ENCODE results near the gene TBC1D19. TPM values are rescaled to one million over a fixed set of nuclear protein-coding genes. Genes with fewer than 3 reads are reported as not detected.
"Not testable (repeated sequence)": the region's sequence is repeated elsewhere in the genome, so short reads cannot be mapped to it uniquely, and the experiment has no call there.

The TBC1D19 gene
- total RNA-seq, 1 donor from 2014 or later, result 17.2 TPM

GRCh38 chr4:26663888-26664287, 80.0 kb downstream of the TBC1D19 start:
- TF ChIP-seq CTCF (IDR thresholded peaks at IDR 0.05; ENCODE audit: insufficient read depth, low read length, poor library complexity, severe bottlenecking), result no peak
- Histone ChIP-seq H3K4me3 (ENCODE audit: low read depth, low read length) (no peak overlapping the region), H3K36me3 (ENCODE audit: control insufficient read depth, insufficient read depth, low read length) (peaks cover 1% of the 10 kb centered on the region), H3K27me3 (ENCODE audit: control insufficient read depth, insufficient read depth, low read length) (no peaks in the 10 kb centered on the region)
- no peak for DNase-seq (ENCODE audit: low read depth)

GRCh38 chr4:26670903-26671537, 87.1 kb downstream of the TBC1D19 start:
- Histone ChIP-seq H3K4me3 (ENCODE audit: low read depth, low read length) (no peak overlapping the region), H3K36me3 (ENCODE audit: control insufficient read depth, insufficient read depth, low read length) (no peaks in the 10 kb centered on the region), H3K27me3 (ENCODE audit: control insufficient read depth, insufficient read depth, low read length) (no peaks in the 10 kb centered on the region)
- TF ChIP-seq CTCF (IDR thresholded peaks at IDR 0.05; ENCODE audit: insufficient read depth, low read length, poor library complexity, severe bottlenecking), result no peak
- DNase-seq (ENCODE audit: low read depth), result no peak

- H3K4me3 ChIP-seq (ENCODE audit: low read depth, low read length); DNase-seq (ENCODE audit: low read depth); H3K27me3 ChIP-seq (ENCODE audit: control insufficient read depth, insufficient read depth, low read length); H3K36me3 ChIP-seq (ENCODE audit: control insufficient read depth, insufficient read depth, low read length): not testable (repeated sequence)
These were observed 95.3 kb downstream of the TBC1D19 start for GRCh38 chr4:26679040-26679695.

GRCh38 chr4:26682436-26682835, 98.6 kb downstream of the TBC1D19 start:
- H3K36me3 ChIP-seq (ENCODE audit: control insufficient read depth, insufficient read depth, low read length), result peaks cover 1% of the 10 kb centered on the region
- no peak for TF ChIP-seq CTCF (IDR thresholded peaks at IDR 0.05; ENCODE audit: insufficient read depth, low read length, poor library complexity, severe bottlenecking)
- H3K4me3 ChIP-seq (ENCODE audit: low read depth, low read length), result no peak overlapping the region
- DNase-seq (ENCODE audit: low read depth), result no peak
- no peaks in the 10 kb centered on the region for H3K27me3 ChIP-seq (ENCODE audit: control insufficient read depth, insufficient read depth, low read length)

- H3K27me3 ChIP-seq (ENCODE audit: control insufficient read depth, insufficient read depth, low read length), result no peaks in the 10 kb centered on the region
- TF ChIP-seq CTCF (IDR thresholded peaks at IDR 0.05; ENCODE audit: insufficient read depth, low read length, poor library complexity, severe bottlenecking), result no peak
- no peak overlapping the region for H3K4me3 ChIP-seq (ENCODE audit: low read depth, low read length)
- no peak for DNase-seq (ENCODE audit: low read depth)
- H3K36me3 ChIP-seq (ENCODE audit: control insufficient read depth, insufficient read depth, low read length), result peaks cover 1% of the 10 kb centered on the region
These were observed 101.4 kb downstream of the TBC1D19 start for GRCh38 chr4:26685250-26685649.

- no peak for TF ChIP-seq CTCF (IDR thresholded peaks at IDR 0.05; ENCODE audit: insufficient read depth, low read length, poor library complexity, severe bottlenecking)
- peak; percentile 84 for DNase-seq (ENCODE audit: low read depth)
- Histone ChIP-seq H3K36me3 (ENCODE audit: control insufficient read depth, insufficient read depth, low read length) (no peaks in the 10 kb centered on the region), H3K4me3 (ENCODE audit: low read depth, low read length) (no peak overlapping the region), H3K27me3 (ENCODE audit: control insufficient read depth, insufficient read depth, low read length) (no peaks in the 10 kb centered on the region)
These were observed 103.8 kb downstream of the TBC1D19 start for GRCh38 chr4:26687728-26688127.
